ENCODE data around the gene COL23A1.

Gene COL23A1

DNA sequence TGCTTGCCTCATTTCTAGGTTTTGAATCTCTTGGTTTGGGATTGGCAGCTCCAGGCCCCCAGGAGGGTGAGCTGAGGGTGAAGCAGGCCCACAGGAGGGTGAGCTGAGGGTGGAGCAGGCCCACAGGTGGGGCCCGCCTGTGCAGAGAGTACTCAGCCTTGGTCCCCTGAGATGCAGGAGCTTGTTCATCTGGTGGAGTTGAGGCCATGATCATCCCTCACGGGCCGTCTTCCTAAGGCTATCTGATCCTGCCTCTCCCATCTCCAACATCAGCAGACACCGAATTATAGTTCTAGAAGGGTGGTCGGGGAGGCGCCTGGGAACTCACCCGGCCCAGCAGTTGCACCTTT lies 225.9 kb downstream of the COL23A1 start:
- Histone ChIP-seq H3K14ac (ENCODE audit: low read length) (no peak overlapping the region), H2BK15ac (ENCODE audit: low read length) (peak overlapping the region; percentile 43), H2AK5ac (ENCODE audit: low read depth, low read length) (peak overlapping the region; percentile 5), H3K79me1 (ENCODE audit: low read depth, low read length) (no peaks in the 10 kb centered on the region), H2BK12ac (ENCODE audit: low read length) (no peak overlapping the region), H3K4me2 (ENCODE audit: insufficient read depth, low read length, poor library complexity, severe bottlenecking) (no peak overlapping the region), H3K4me3 (ENCODE audit: low read length in 2 of 2) (no peak overlapping the region), H3K9ac (ENCODE audit: low read depth, low read length, poor library complexity) (no peak overlapping the region), H2BK5ac (ENCODE audit: low read length) (peak overlapping the region; percentile 17), H3K23ac (ENCODE audit: low read depth, low read length, poor library complexity) (no peak overlapping the region), H2BK120ac (ENCODE audit: low read depth, low read length) (peak overlapping the region; percentile 7), H2AFZ (ENCODE audit: low read length) (no peak overlapping the region), H3K18ac (ENCODE audit: low read length) (peak overlapping the region; percentile 36), H3K4me1 (ENCODE audit: control insufficient read depth in 2 of 2, insufficient read depth in 1 of 2, low read depth in 1 of 2, low read length in 2 of 2) (peaks cover 8 to 19% of the 10 kb centered on the region in 2 donors), H3K27me3 (ENCODE audit: control insufficient read depth in 3 of 3, insufficient read depth in 3 of 3, low read depth in 1 of 3, low read length in 3 of 3) (no peaks in the 10 kb centered on the region), H4K8ac (ENCODE audit: low read depth, low read length) (no peak overlapping the region), H3K27ac (replicated peaks; ENCODE audit: low read length) (no peak overlapping the region), H3K36me3 (replicated peaks in 1 of 2; ENCODE audit: control insufficient read depth in 2 of 2, insufficient read depth in 2 of 2, low read length in 2 of 2) (no peaks in the 10 kb centered on the region), H3K9me3 (replicated peaks in 1 of 2; ENCODE audit: control insufficient read depth in 2 of 2, insufficient read depth in 1 of 2, low read depth in 1 of 2, low read length in 2 of 2) (peaks cover 1 to 11% of the 10 kb centered on the region in 2 donors), H4K91ac (ENCODE audit: low read depth, low read length, poor library complexity) (no peak overlapping the region), H3K4ac (ENCODE audit: low read length) (no peak overlapping the region)
- WGBS, 2 donors (ENCODE audit: extremely low coverage in 2 of 2, insufficient read length in 2 of 2, insufficient replicate concordance in 1 of 2): no CpG with 5 or more reads among the region's 7 CpGs
- DNase-seq (ENCODE audit: low spot score): no peak

DNA sequence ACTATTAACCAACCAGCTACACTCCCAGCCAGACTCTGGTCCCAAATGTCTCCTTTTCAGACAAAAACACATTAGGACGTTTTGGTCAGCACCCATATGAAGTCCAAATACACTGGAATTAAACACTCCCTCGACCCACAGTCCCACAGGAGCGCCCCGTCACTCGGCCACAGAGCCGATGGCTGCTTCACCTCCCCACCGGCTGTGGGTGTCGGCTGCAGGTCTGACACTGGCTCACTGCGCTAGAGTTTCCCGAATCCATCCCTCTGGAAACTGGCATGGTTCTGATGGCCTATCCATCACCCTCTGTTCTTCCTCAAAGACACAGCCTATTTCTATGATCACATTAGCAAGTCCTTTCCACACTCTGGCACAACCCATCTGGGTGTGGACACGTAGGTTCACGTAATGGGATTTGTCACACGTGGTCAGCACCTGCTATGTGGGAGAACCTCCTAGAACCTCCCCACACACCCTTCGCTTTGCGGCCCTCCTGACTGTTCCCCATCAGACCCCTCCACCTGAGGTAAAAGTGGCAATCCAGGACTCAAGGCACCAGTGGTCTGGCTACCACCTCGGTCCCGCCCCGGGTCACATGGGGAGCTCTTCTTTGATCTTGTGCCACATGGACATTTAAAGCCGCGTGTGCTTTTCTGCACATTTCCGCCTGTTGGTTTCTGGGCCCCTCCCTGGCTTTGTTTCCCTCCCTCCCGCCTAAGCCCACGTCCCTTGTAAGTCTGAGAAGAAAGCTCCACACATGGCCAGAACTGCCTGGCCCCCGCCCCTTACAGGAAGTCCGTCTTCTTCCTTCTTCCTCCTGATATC lies 226.5 kb downstream of the COL23A1 start:
- no peak overlapping the region for H2AFZ ChIP-seq (ENCODE audit: low read length)
- no peak overlapping the region for H3K18ac ChIP-seq (ENCODE audit: low read length)
- H3K27ac ChIP-seq (replicated peaks; ENCODE audit: low read length): no peak overlapping the region
- H2BK12ac ChIP-seq (ENCODE audit: low read length): no peak overlapping the region
- no peak overlapping the region for H3K23ac ChIP-seq (ENCODE audit: low read depth, low read length, poor library complexity)
- WGBS, 2 donors (ENCODE audit: extremely low coverage in 2 of 2, insufficient read length in 2 of 2, insufficient replicate concordance in 1 of 2): no CpG with 5 or more reads among the region's 25 CpGs
- no peak overlapping the region for H3K4me3 ChIP-seq (ENCODE audit: low read length in 2 of 2)
- H4K8ac ChIP-seq (ENCODE audit: low read depth, low read length): no peak overlapping the region
- no peak overlapping the region for H3K14ac ChIP-seq (ENCODE audit: low read length)
- no peak for DNase-seq (ENCODE audit: low spot score)
- H3K4ac ChIP-seq (ENCODE audit: low read length): no peak overlapping the region
- H3K9ac ChIP-seq (ENCODE audit: low read depth, low read length, poor library complexity): no peak overlapping the region
- H3K4me1 ChIP-seq (ENCODE audit: control insufficient read depth in 2 of 2, insufficient read depth in 1 of 2, low read depth in 1 of 2, low read length in 2 of 2): peaks cover 8 to 22% of the 10 kb centered on the region in 2 donors
- no peak overlapping the region for H4K91ac ChIP-seq (ENCODE audit: low read depth, low read length, poor library complexity)
- peak overlapping the region; percentile 17 for H2BK5ac ChIP-seq (ENCODE audit: low read length)
- no peaks in the 10 kb centered on the region for H3K27me3 ChIP-seq (ENCODE audit: control insufficient read depth in 3 of 3, insufficient read depth in 3 of 3, low read depth in 1 of 3, low read length in 3 of 3)
- H3K4me2 ChIP-seq (ENCODE audit: insufficient read depth, low read length, poor library complexity, severe bottlenecking): no peak overlapping the region
- H3K36me3 ChIP-seq (replicated peaks in 1 of 2; ENCODE audit: control insufficient read depth in 2 of 2, insufficient read depth in 2 of 2, low read length in 2 of 2): no peaks in the 10 kb centered on the region
- H2BK120ac ChIP-seq (ENCODE audit: low read depth, low read length): peak overlapping the region; percentile 7
- no peaks in the 10 kb centered on the region for H3K79me1 ChIP-seq (ENCODE audit: low read depth, low read length)
- peaks cover 0 to 5% of the 10 kb centered on the region in 2 donors for H3K9me3 ChIP-seq (replicated peaks in 1 of 2; ENCODE audit: control insufficient read depth in 2 of 2, insufficient read depth in 1 of 2, low read depth in 1 of 2, low read length in 2 of 2)
- peak overlapping the region; percentile 5 for H2AK5ac ChIP-seq (ENCODE audit: low read depth, low read length)
- no peak overlapping the region for H2BK15ac ChIP-seq (ENCODE audit: low read length)

DNA sequence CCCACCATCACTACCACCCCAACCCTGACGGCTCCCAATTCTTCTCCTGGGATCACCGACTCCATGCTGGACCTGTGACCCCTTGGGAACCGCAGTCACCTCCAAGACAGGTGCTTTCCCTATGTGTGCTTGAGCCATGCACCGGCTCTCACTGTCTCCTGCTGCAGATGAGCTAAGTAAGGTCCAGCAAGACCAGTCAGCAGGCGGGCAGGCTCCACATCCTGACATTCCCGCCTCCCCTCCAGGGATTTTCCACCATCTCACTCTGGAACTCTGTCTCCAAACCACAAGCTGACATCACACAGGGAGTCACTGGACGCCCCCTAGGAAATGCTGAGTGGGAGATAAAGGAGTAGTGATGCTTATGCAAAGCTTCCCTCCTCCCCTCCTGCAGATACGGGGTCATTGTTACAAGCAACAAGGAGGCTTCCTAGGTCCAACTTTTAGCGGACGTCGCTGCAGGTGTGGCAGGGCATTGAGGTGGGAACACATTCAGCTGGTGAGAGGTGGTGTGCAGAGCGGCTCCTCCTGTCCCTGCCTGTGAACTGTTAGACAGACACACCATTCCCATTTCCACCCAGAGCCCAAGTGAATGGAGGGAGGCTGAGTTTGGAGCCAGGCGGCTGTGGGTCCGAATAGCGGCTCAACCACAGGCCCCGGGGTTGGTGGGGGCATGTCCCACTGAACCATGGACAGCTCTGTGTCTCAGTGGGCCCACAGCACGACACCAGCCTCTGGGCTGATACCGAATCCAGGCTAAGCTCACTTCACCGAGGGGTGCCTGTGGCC lies 228.3 kb downstream of the COL23A1 start:
- Histone ChIP-seq H2BK15ac (ENCODE audit: low read length) (no peak overlapping the region), H2AK5ac (ENCODE audit: low read depth, low read length) (peak overlapping the region; percentile 60), H2BK12ac (ENCODE audit: low read length) (peak overlapping the region; percentile 7), H3K14ac (ENCODE audit: low read length) (no peak overlapping the region), H3K4ac (ENCODE audit: low read length) (no peak overlapping the region), H3K23ac (ENCODE audit: low read depth, low read length, poor library complexity) (no peak overlapping the region), H2BK5ac (ENCODE audit: low read length) (no peak overlapping the region), H3K9ac (ENCODE audit: low read depth, low read length, poor library complexity) (no peak overlapping the region), H3K9me3 (replicated peaks in 1 of 2; ENCODE audit: control insufficient read depth in 2 of 2, insufficient read depth in 1 of 2, low read depth in 1 of 2, low read length in 2 of 2) (no peaks in the 10 kb centered on the region), H4K8ac (ENCODE audit: low read depth, low read length) (no peak overlapping the region), H2AFZ (ENCODE audit: low read length) (no peak overlapping the region), H2BK120ac (ENCODE audit: low read depth, low read length) (no peak overlapping the region), H3K27ac (replicated peaks; ENCODE audit: low read length) (no peak overlapping the region), H3K27me3 (ENCODE audit: control insufficient read depth in 3 of 3, insufficient read depth in 3 of 3, low read depth in 1 of 3, low read length in 3 of 3) (peaks cover 0 to 3% (median 0%) of the 10 kb centered on the region in 3 experiments), H3K79me1 (ENCODE audit: low read depth, low read length) (peaks cover 2% of the 10 kb centered on the region), H3K4me2 (ENCODE audit: insufficient read depth, low read length, poor library complexity, severe bottlenecking) (no peak overlapping the region), H3K36me3 (replicated peaks in 1 of 2; ENCODE audit: control insufficient read depth in 2 of 2, insufficient read depth in 2 of 2, low read length in 2 of 2) (no peaks in the 10 kb centered on the region), H4K91ac (ENCODE audit: low read depth, low read length, poor library complexity) (no peak overlapping the region), H3K4me1 (ENCODE audit: control insufficient read depth in 2 of 2, insufficient read depth in 1 of 2, low read depth in 1 of 2, low read length in 2 of 2) (peaks cover 16 to 30% of the 10 kb centered on the region in 2 donors), H3K18ac (ENCODE audit: low read length) (peak overlapping the region; percentile 55), H3K4me3 (ENCODE audit: low read length in 2 of 2) (no peak overlapping the region)
- no peak for DNase-seq (ENCODE audit: low spot score)
- no CpG with 5 or more reads among the region's 19 CpGs for WGBS, 2 donors (ENCODE audit: extremely low coverage in 2 of 2, insufficient read length in 2 of 2, insufficient replicate concordance in 1 of 2)

DNA sequence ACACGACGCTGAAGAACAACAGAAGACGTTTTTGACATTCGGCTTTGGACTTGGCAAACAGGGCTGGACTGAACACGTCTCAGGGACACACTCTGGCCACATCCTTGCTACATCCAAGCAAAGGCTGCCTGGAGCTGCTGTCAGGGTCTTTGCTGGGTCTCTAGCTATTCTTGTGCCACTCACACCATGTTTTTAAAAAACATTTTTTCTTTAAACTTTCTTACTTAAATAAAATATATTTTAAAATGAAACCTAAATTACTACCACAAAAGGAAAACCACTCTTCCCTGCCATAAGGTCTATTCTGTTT lies 229.3 kb downstream of the COL23A1 start:
- H2BK15ac ChIP-seq (ENCODE audit: low read length): no peak overlapping the region
- H3K27me3 ChIP-seq (ENCODE audit: control insufficient read depth in 3 of 3, insufficient read depth in 3 of 3, low read depth in 1 of 3, low read length in 3 of 3): peaks cover 0 to 3% (median 0%) of the 10 kb centered on the region in 3 experiments
- H3K27ac ChIP-seq (replicated peaks; ENCODE audit: low read length): no peak overlapping the region
- WGBS, 2 donors (ENCODE audit: extremely low coverage in 2 of 2, insufficient read length in 2 of 2, insufficient replicate concordance in 1 of 2): no CpG with 5 or more reads among the region's 5 CpGs
- H3K14ac ChIP-seq (ENCODE audit: low read length): no peak overlapping the region
- H2BK5ac ChIP-seq (ENCODE audit: low read length): no peak overlapping the region
- no peak overlapping the region for H2BK120ac ChIP-seq (ENCODE audit: low read depth, low read length)
- no peak overlapping the region for H4K8ac ChIP-seq (ENCODE audit: low read depth, low read length)
- H3K79me1 ChIP-seq (ENCODE audit: low read depth, low read length): peaks cover 2% of the 10 kb centered on the region
- no peak for DNase-seq (ENCODE audit: low spot score)
- peaks cover 23 to 38% of the 10 kb centered on the region in 2 donors for H3K4me1 ChIP-seq (ENCODE audit: control insufficient read depth in 2 of 2, insufficient read depth in 1 of 2, low read depth in 1 of 2, low read length in 2 of 2)
- no peaks in the 10 kb centered on the region for H3K9me3 ChIP-seq (replicated peaks in 1 of 2; ENCODE audit: control insufficient read depth in 2 of 2, insufficient read depth in 1 of 2, low read depth in 1 of 2, low read length in 2 of 2)
- H3K4ac ChIP-seq (ENCODE audit: low read length): no peak overlapping the region
- no peak overlapping the region for H2AK5ac ChIP-seq (ENCODE audit: low read depth, low read length)
- H4K91ac ChIP-seq (ENCODE audit: low read depth, low read length, poor library complexity): no peak overlapping the region
- no peak overlapping the region for H2BK12ac ChIP-seq (ENCODE audit: low read length)
- H3K4me3 ChIP-seq (ENCODE audit: low read length in 2 of 2): no peak overlapping the region
- H3K18ac ChIP-seq (ENCODE audit: low read length): no peak overlapping the region
- H2AFZ ChIP-seq (ENCODE audit: low read length): no peak overlapping the region
- H3K4me2 ChIP-seq (ENCODE audit: insufficient read depth, low read length, poor library complexity, severe bottlenecking): no peak overlapping the region
- H3K36me3 ChIP-seq (replicated peaks in 1 of 2; ENCODE audit: control insufficient read depth in 2 of 2, insufficient read depth in 2 of 2, low read length in 2 of 2): no peaks in the 10 kb centered on the region
- no peak overlapping the region for H3K9ac ChIP-seq (ENCODE audit: low read depth, low read length, poor library complexity)
- H3K23ac ChIP-seq (ENCODE audit: low read depth, low read length, poor library complexity): no peak overlapping the region

Measured in neuronal stem cell (in vitro differentiated cells).